Keratinocyte (primary cell): Measurements from ENCODE around the gene PLCXD1. TPM values are rescaled to one million over a fixed set of nuclear protein-coding genes. Genes with fewer than 3 reads are reported as not detected.

ENCODE experiments used
- DNase-seq: peaks from one replicate; pipeline ENCODE4 v3.0.0-alpha.2; 2011; ENCODE audit warnings: low read depth, missing footprints, low spot score
- FAIRE-seq: peaks from 2 replicates; lab custom pipeline; 2011; peaks lifted over from hg19 to GRCh38; lab: Jason Lieb, UNC
- H2AFZ ChIP-seq: 2 replicates; pipeline ENCODE4 v1.6.0; 2012; ENCODE audit warnings: low read length, control low read depth, inconsistent platforms; ENCODE audit not compliant: control insufficient read depth
- H3K27ac ChIP-seq: 2 replicates; pipeline ENCODE4 v1.5.1; 2011; ENCODE audit warnings: low read length; ENCODE audit not compliant: control insufficient read depth, insufficient read depth
- H3K27me3 ChIP-seq: 3 replicates; pipeline ENCODE4 v1.6.0; 2011; ENCODE audit warnings: low read length; ENCODE audit not compliant: control insufficient read depth, insufficient read depth; ENCODE audit errors: extremely low read depth
- H3K36me3 ChIP-seq, 2 experiments: 2 replicates in 1 of 2; 3 replicates in 1 of 2; pipeline ENCODE4 v1.5.1; 2011; ENCODE audit warnings: low read length in 2 of 2, mild to moderate bottlenecking in 1 of 2; ENCODE audit not compliant: control insufficient read depth in 2 of 2, insufficient read depth in 2 of 2; ENCODE audit errors: extremely low read depth in 1 of 2
- H3K4me1 ChIP-seq: 3 replicates; pipeline ENCODE4 v1.5.1; 2011; ENCODE audit warnings: low read length; ENCODE audit not compliant: control insufficient read depth, insufficient read depth; ENCODE audit errors: extremely low read depth
- H3K4me2 ChIP-seq: 3 replicates; pipeline ENCODE4 v1.6.0; 2011; ENCODE audit warnings: low read depth, low read length; ENCODE audit not compliant: control insufficient read depth, insufficient read depth; ENCODE audit errors: extremely low read depth
- H3K4me3 ChIP-seq, 3 experiments: fragments of 200-600 bp in 1 of 3; sonication (generic) in 1 of 3; 2 replicates in 2 of 3; 3 replicates in 1 of 3; pipeline ENCODE4 v1.5.1; 2011 to 2016; ENCODE audit warnings: low read length in 3 of 3, mild to moderate bottlenecking in 3 of 3, control low read depth in 2 of 3, inconsistent platforms in 1 of 3, low read depth in 1 of 3, mixed read lengths in 1 of 3, mixed run types in 1 of 3, moderate library complexity in 1 of 3; ENCODE audit not compliant: control insufficient read depth in 2 of 3, insufficient read depth in 2 of 3; ENCODE audit errors: extremely low read depth in 1 of 3
- H3K79me2 ChIP-seq: 2 replicates; pipeline ENCODE4 v1.6.0; 2012; ENCODE audit warnings: low read length; ENCODE audit not compliant: control insufficient read depth, insufficient read depth
- H3K9ac ChIP-seq: 3 replicates; pipeline ENCODE4 v1.6.0; 2011; ENCODE audit warnings: low read length; ENCODE audit not compliant: control insufficient read depth, insufficient read depth; ENCODE audit errors: extremely low read depth
- H3K9me1 ChIP-seq: 3 replicates; pipeline ENCODE4 v1.6.0; 2011; ENCODE audit warnings: low read length; ENCODE audit not compliant: control insufficient read depth, insufficient read depth; ENCODE audit errors: extremely low read depth
- H3K9me3 ChIP-seq: 2 replicates; pipeline ENCODE4 v1.5.1; 2012; ENCODE audit warnings: low read depth, low read length; ENCODE audit not compliant: control insufficient read depth
- H4K20me1 ChIP-seq: 3 replicates; pipeline ENCODE4 v1.6.0; 2011; ENCODE audit warnings: low read length; ENCODE audit not compliant: control insufficient read depth, insufficient read depth; ENCODE audit errors: extremely low read depth
- EZH2 ChIP-seq: IDR thresholded peaks from one replicate; pipeline ENCODE4 v1.6.1; 2012; ENCODE audit warnings: inconsistent platforms, mild to moderate bottlenecking, low read length, moderate library complexity
- dilution Hi-C: fragments of 300-500 bp; cut with MboI; formaldehyde crosslinking; loops from one replicate; pipeline ENCODE4 v1.7.0; 2020; ENCODE audit warnings: low sequenced_read_pairs; ENCODE audit not compliant: extremely low pct_ligation_motif_present
- polyA plus RNA-seq, 5 experiments: library from polyadenylated mRNA; depleted of rRNA in 3 of 5; stranded (reverse) in 3 of 5; stranded (forward) in 1 of 5; unstranded in 1 of 5; fragments of >200 nt; gene quantifications; 1 replicate in 1 of 5; 2 replicates in 3 of 5; 3 replicates in 1 of 5; pipeline versions ENCODE4 v1.2.1 to v1.2.3, GENCODE V29; 2011 to 2012; ENCODE audit warnings: missing spikeins in 2 of 5, low read depth in 1 of 5, low replicate concordance in 1 of 5
- TF ChIP-seq, protein P1 (sequence below), 3 experiments: IDR thresholded peaks in 1 of 3; conservative IDR thresholded peaks in 1 of 3; optimal IDR thresholded peaks in 1 of 3; 2 replicates in 2 of 3; 3 replicates in 1 of 3; pipeline versions ENCODE3 to v1.5.1; 2011; ENCODE audit warnings: low read length in 3 of 3, mild to moderate bottlenecking in 3 of 3, moderate library complexity in 2 of 3, control low read depth in 1 of 3, inconsistent platforms in 1 of 3; ENCODE audit not compliant: insufficient read depth in 2 of 3; ENCODE audit errors: extremely low read depth in 1 of 3

PLCXD1 gene
- polyA plus RNA-seq, 1 donor (not counting 4 experiments of a cell fraction or from before 2014, with no cell fraction given), result 6.3 TPM

DNA sequence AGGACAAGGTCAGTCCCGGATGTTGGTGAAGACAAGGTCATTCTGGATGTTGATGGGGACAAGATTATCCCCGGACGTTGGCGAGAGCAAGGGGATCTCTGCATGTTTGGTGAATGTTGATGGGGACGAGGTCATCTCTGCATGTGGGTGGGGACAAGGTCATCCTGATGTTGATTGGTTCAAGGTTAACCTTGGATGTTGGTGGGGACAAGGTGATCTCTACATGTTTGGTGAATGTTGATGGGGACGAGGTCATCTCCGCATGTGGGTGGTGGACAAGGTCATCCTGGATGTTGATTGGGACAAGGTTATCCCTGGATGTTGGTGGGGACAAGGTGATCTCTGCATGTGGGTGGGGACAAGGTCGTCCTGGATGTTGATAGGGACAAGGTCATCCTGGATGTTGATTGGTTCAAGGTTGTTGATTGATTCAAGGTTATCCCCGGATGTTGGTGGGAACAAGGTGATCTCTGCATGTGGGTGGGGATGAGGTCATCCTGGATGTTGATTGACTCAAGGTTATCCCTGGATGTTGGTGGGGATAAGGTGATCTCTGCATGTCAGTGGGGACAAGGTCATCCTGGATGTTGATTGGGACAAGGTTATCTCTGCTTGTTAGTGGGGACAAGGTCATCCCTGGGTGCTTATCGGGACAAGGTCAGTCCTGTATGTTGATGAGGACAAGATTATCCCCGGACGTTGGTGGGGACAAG is 28.8 kb upstream of the PLCXD1 start:
- FAIRE-seq (no peak), DNase-seq (no peak)
- Histone ChIP-seq H3K36me3 (no peaks in the 10 kb centered on the region), H3K4me2 (no peak overlapping the region), H3K27me3 (no peaks in the 10 kb centered on the region), H3K9me3 (peaks cover 3% of the 10 kb centered on the region), H3K9me1 (no peaks in the 10 kb centered on the region), H3K79me2 (no peaks in the 10 kb centered on the region), H3K9ac (no peak overlapping the region), H4K20me1 (no peaks in the 10 kb centered on the region), H3K4me3 (no peak overlapping the region), H3K4me1 (no peaks in the 10 kb centered on the region), H3K27ac (no peak overlapping the region), H2AFZ (no peak overlapping the region)
- dilution Hi-C loops, result no loop called here
- no peak for TF ChIP-seq EZH2
- TF ChIP-seq, protein P1, sequence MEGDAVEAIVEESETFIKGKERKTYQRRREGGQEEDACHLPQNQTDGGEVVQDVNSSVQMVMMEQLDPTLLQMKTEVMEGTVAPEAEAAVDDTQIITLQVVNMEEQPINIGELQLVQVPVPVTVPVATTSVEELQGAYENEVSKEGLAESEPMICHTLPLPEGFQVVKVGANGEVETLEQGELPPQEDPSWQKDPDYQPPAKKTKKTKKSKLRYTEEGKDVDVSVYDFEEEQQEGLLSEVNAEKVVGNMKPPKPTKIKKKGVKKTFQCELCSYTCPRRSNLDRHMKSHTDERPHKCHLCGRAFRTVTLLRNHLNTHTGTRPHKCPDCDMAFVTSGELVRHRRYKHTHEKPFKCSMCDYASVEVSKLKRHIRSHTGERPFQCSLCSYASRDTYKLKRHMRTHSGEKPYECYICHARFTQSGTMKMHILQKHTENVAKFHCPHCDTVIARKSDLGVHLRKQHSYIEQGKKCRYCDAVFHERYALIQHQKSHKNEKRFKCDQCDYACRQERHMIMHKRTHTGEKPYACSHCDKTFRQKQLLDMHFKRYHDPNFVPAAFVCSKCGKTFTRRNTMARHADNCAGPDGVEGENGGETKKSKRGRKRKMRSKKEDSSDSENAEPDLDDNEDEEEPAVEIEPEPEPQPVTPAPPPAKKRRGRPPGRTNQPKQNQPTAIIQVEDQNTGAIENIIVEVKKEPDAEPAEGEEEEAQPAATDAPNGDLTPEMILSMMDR (optimal IDR thresholded peaks at IDR 0.05 in 1 of 3, IDR thresholded peaks at IDR 0.05 in 1 of 3, conservative IDR thresholded peaks at IDR 0.05 in 1 of 3; ENCODE audit: extremely low read depth in 1 of 3, insufficient read depth in 2 of 3, low read length in 3 of 3), result no peak

GRCh38 chrX:252957-253291 is 28.3 kb upstream of the PLCXD1 start:
- no peaks in the 10 kb centered on the region for H3K27me3 ChIP-seq
- no peaks in the 10 kb centered on the region for H3K9me1 ChIP-seq
- DNase-seq, result no peak
- no peak overlapping the region for H3K9ac ChIP-seq
- peaks cover 3% of the 10 kb centered on the region for H3K9me3 ChIP-seq
- no peaks in the 10 kb centered on the region for H4K20me1 ChIP-seq
- no peak overlapping the region for H3K27ac ChIP-seq
- H3K4me1 ChIP-seq, result no peaks in the 10 kb centered on the region
- no peaks in the 10 kb centered on the region for H3K36me3 ChIP-seq
- TF ChIP-seq, protein P1 (optimal IDR thresholded peaks at IDR 0.05 in 1 of 3, IDR thresholded peaks at IDR 0.05 in 1 of 3, conservative IDR thresholded peaks at IDR 0.05 in 1 of 3; ENCODE audit: extremely low read depth in 1 of 3, insufficient read depth in 2 of 3, low read length in 3 of 3), result no peak
- H3K4me3 ChIP-seq, result no peak overlapping the region
- no peak overlapping the region for H2AFZ ChIP-seq
- H3K79me2 ChIP-seq, result no peaks in the 10 kb centered on the region
- dilution Hi-C loops, result no loop called here
- FAIRE-seq, result no peak
- no peak overlapping the region for H3K4me2 ChIP-seq
